Measurements from ENCODE around the gene KRT9.

DNA sequence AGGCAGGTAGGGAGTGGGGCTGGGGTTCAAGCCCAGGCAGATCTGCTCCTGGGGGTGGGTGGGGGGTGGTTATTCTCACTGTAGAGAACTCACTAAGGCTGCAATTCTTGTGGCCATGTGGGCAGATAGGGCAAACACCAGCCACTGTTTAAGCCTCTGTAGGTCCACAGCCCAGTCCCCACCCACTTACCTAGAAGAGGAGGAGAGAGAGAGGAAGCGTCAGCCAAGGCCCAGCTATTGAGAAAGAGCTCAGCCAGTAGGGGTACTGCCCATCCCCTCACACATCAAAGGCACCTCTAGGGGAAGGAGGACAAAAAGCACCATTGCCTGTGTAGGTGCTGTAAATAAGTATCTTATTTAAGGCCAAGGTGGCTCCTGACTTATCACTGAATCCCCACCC is 27.8 kb upstream of the KRT9 start:
- TF ChIP-seq POLR2AphosphoS5 (IDR thresholded peaks at IDR 0.05; ENCODE audit: low read depth, low read length) (no peak), POLR2A (IDR thresholded peaks at IDR 0.05; ENCODE audit: low read depth, low read length) (no peak), TAF1 (IDR thresholded peaks at IDR 0.05; ENCODE audit: borderline replicate concordance, low read depth, low read length) (no peak)

Data from GM12892 (cell line).